GM11168 (cell line): ENCODE results near the gene SLC25A26.

Source experiments
- in situ Hi-C: fragments of 300-500 bp; cut with MboI; formaldehyde crosslinking; loops from one replicate; pipeline ENCODE4 v1.12.0; 2022; ENCODE audit warnings: low sequenced_read_pairs; ENCODE audit not compliant: unreplicated experiment

Gene SLC25A26, protein sequence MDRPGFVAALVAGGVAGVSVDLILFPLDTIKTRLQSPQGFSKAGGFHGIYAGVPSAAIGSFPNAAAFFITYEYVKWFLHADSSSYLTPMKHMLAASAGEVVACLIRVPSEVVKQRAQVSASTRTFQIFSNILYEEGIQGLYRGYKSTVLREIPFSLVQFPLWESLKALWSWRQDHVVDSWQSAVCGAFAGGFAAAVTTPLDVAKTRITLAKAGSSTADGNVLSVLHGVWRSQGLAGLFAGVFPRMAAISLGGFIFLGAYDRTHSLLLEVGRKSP

DNA sequence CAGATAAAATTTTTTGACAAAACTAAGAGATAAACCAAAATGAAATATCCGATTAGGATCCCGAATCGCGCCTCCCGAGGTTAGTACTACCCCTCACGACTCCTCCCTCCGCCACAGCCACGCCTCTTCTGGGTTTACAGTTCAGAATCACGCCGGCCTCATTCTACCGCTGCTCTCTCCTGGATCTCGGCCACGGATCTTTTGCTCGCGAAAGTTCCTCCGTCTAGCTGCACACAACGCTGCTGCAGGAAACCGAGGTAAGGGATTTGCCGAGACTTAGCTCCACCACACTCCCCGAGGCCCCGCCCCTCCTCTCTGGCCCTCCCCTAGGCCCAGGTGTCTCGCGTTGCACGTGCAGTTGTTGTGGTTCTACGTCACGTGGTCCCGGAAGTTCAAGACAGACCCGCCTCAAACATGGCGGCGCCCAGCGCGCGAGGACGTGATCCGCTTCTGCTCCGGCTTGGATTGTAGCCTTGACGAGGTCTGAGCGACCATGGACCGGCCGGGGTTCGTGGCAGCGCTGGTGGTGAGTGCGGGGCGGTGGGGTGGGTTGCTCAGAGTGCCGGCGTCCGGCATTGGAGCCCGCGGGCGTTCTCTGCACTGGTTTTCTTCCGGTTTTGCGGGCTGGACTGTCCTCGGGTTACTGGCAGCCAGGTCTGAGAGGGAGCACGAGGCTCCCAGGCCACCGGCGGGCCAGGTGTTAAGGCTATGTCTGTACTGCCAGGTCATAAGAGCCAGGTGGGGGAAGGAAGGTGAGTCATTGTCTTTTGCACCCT lies at the start of gene SLC25A26:
TSS of gene SLC25A26 (plus strand) at position 400 of the 776 bp plus-strand sequence. CDS start at position 494, 94 bp downstream.
- in situ Hi-C loops = no loop called here

DNA sequence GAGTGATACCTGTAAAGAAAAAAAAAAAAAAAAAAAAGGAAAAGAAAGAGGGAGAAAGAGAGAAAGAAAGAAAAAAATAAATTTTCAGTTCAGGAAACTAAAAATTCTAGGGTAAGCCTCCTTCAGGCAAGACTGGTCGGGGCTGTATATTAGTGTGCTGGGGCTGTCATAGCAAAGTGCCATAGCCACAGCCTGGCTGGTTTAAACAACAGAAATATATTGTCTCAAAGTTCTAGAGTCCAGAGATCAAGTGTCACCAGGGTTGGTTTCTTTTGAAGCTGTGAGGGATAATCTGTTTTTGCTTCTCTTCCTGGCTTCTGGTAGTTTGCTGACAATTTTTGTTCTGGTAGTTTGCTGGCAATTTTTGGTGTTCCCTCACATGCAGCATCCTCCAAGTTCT lies 48.4 kb upstream of the SLC25A26 start:
- in situ Hi-C loops = no loop called here

DNA sequence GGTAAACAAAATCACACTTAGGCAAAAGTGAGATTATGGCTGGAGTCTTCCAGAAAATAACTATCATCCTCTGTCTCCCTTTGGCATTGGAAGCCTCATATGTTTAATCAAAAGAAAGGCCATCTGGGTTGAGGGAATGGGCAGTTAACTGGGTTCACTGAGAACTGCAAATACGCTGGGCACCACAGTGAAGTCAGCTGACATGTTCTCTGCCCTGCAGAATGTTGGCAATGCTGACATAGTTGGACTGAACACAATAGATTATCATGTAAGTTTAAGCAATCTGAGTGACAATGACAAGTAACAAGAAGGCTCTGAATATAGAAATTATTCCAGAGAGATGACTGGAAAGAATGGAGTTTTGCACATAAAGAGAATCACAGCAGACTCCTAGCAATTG lies 43.8 kb upstream of the SLC25A26 start:
- in situ Hi-C loops = no loop called here

DNA sequence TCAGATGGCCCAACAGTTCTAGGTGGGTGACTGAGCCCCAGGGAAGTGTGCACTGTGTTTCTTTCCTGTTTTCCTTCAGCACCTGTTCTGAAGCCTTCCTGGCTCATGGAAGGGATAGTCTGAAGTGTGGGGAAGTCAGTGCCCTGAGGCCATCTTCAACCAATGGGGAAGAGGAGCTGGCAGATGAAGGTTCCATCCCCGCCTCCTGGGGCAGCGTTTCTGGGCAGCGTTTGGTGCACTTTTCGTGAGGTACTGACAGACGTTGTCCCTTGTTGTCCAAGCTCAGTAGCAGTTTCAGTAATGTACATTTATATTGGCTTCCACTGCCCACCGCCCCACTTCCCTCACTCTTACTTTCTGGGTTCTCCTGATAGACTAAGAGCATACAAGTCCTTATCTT lies 42.6 kb upstream of the SLC25A26 start:
- in situ Hi-C loops = no loop called here

DNA sequence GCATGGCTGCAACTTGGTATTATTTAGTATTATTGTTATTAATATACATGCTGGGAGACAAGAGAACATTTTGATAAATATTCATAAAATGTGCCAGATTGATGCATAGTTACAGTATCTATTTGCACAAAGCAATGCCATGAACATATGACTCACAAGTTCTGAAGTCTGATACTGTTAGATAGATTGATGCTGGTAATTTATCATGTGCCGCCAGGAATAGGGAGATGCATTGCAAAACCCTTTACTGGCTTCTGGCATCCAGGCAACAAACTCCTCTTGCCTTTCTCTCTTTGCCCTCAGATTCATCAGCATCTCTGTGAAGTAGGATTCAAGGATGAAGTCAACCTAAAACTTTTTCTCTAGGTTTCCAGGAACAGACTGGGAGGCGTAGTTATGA lies 41.0 kb upstream of the SLC25A26 start:
- in situ Hi-C loops = no loop called here

DNA sequence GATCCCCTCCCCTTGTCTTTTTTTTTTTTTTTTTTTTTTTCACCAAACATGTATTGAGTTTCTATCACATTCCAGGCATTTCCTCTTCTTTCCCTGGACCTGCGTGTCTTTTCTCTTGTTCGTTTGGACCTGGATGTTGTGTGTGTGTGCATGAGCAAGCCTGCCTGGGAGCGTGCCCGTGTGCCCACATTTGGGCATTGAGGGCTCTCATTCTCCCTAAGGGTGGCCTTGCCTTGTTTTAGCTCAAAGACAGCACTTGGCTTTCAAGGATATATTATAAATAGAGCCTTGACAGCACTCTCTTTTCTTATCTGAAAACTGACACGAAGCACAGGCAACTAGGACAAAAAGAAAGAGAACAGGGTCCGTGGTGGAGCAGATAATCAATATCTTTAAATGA lies 39.0 kb upstream of the SLC25A26 start:
- in situ Hi-C loops = no loop called here

DNA sequence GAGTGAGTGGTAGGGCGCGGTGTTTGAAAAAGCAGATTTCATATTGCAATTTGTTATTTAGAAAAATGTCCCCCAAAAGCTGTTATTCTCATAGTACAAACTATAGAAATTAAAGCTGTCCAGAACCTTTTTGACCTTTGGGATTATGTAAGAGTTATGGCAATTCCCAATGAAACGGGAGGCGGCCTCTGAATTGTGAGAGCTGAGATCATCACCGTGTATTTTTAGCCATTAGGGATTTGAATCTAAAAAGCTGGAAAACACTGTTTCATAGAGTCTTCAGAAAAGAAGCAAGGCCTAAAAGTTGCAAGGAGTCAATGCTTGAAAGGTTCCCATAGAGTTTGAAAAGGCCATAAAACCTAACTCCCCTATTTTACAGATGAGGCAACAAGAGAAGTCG lies 38.6 kb upstream of the SLC25A26 start:
- in situ Hi-C loops = no loop called here

DNA sequence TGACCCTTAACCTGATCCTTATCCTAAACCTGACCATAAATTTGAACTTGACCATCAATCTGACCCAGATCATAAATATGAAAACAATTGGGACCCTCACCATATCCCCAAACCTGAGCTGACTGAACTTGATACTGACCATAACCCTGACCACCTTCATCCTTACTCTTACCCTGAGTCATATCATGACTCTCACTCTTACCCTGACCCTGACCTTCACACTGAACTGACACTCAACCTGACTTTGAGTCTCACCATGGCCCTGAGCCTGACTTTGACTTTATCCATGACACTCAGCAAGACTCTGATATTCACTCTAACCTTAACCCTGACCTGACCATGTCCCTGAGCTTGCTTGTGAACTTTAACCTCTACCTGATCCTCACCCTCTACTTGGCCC lies 34.3 kb upstream of the SLC25A26 start:
- in situ Hi-C loops = no loop called here

DNA sequence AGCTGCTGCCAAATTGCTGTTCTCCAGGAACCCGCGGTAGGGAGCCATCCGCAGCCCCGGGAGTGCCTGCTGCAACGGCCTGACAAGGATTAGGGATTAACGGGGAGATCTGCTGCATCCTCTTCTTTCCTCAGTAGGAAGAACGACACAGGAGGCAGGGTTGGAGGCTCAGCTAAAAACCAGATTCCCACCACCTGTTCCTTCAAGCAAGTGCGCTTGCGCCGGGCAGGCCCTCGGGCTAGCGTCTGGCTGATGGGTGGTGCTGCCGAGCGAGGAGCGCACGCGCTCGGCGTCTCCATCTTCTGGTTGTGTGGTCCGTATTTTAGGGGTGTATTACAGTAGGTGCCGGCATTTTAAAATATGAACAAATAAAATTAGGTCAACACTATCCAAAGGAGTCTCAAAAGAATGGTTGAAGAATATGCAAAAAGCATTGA lies 25.4 kb upstream of the SLC25A26 start:
- in situ Hi-C loops = no loop called here

DNA sequence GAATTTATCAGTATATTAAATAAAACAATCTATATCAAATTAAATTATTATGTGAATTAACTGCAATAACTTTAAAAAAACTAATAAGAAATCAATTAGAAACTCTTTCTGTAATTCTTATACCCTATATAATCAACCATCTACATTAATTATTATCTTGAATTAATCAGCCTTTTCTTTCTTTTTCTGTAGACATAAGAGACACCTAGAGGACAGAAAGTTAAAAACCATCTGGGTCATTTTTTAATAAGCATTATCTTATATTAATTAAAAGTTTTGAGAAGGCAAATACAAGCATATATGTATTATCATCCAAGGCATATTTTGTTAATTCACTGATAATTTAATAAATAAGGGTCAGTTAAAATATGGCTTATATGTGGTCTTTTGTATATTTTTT lies 24.2 kb upstream of the SLC25A26 start:
- in situ Hi-C loops = no loop called here

DNA sequence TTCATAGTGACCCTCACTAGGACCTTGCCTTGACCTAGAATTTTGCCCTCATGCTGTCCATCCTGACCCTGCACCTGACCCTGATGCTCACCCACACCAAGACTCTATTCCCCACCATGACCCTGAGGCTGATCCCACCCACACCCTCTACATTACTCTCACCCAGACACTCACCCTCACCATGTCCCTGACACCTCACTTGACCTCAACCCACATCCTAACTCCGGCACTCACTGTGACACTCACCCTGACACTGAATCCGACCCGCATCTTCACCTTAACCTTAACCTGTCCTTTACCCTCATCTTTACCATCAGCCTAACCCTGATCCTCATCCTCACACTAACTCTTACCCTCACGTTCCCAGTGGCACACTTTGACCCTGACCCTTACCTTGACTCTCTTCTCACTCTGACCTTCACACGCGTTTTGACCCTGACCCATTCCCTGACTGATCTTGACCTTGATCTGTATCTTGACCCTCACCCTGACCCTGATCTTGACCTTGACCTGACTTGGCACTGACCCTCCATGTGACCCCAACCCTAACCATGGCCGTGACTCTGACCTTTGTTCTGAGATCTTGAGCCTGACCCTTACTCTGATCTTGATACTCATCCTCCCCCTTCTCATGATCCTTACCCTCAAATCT lies 22.2 kb upstream of the SLC25A26 start:
- in situ Hi-C loops = no loop called here

DNA sequence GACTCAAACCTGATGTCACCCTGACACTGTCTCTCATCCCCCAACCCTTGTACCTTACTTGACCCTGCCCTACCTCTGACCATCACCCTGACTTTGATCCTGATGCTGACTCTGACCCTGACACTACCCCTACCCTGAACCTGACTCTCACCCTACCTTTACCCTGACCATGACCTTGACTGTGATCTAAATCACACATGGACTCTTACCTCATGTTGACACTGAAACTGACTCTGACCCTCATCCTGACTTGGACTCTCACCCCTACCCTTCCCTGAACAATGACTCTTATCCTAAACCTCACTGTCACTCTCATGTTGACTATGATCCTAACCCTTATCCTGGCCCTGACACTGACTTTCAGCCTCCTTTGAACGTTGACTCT lies 21.7 kb upstream of the SLC25A26 start:
- in situ Hi-C loops = no loop called here

DNA sequence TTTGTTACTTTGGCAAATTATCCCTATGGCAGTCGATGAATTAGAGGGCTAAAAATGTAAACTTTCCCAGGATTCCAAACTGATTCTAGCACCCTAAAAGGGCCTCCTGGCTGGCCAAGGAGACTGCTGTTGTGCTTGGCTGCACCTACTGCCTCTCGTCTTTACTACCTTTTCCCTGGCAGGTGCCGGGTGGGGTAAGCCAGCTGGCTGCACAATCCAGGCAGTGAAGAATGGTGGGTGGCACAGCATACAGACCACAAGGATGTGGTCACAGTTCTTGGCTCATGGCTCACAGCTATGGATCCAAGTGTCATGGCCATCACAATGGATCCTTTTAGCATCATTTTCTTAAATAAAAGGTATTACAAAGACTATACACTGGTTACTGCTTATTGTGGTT lies 20.7 kb upstream of the SLC25A26 start:
- in situ Hi-C loops = no loop called here

DNA sequence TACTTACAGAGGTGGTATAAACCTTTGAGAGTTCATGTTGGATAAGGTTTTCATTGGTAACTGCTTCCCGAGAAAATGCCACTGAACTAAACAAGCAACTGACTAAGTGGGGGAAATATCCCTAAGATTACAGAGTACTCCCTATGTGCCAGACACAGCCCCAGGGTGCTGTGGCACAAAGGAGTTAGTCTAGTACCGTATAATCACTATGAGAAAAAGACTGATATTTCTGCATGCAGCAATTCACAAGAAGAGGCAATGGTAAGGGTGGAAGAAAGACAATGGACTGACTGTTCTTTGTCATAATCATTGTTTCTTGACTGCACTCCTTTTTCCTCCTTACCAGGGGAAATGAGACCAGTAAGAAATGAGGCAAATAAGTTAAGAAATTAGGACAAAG lies 20.0 kb upstream of the SLC25A26 start:
- in situ Hi-C loops = no loop called here

DNA sequence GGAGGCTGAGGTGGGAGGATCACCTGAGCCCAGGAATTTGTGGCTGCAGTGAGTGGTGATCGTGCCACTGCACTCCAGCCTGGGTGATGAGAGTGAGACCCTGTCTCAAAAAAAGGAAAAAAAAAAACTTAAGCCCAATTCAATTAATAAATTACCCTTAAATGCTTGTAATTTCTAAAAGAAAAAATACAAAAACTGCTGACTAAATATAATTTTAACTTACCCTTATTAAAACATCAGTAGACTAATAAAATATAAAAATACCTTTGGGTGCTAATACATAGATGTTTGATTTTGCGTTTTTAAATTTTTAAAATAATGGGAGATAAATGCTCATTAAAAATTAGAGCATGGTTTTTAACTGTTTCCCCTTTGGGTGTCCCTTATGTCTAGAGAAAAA lies 17.5 kb upstream of the SLC25A26 start:
- in situ Hi-C loops = no loop called here

DNA sequence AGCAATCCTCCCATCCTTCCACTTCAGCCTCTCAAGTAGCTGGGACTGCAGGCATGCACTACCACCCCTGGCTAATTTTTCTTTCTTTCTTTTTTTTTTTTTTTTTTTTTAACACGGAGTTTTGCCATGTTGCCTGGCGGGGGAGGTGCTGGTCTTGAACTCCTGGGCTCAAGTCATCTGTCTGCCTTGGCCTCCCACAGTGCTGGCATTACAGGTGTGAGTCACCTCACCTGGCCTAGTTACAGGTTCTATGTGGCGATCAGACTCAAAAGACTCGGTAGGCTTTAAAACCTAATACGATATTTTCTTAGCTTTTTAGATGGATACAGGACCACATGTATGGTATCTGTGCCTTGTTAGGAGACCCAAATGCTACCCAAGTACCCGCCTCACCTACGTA lies 14.0 kb upstream of the SLC25A26 start:
- in situ Hi-C loops = no loop called here

DNA sequence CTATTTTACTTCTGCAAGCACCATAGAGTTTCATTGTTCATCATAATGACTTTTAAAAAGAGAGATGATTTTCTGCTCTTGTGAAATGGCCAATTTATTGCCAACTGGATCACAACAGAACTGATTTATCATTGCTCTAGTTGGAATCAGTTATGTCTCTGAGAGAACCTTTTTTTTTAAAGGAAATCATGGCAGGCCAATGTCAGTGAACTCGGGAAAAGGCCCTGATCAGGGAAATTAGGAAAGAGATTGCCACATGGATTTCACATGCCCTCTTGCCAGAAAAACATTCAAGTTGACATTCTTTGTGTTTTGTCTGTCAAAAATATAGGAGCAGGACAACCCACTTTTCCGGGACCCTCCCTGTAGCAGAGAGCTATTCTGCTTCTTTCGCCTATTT lies 12.6 kb upstream of the SLC25A26 start:
- in situ Hi-C loops = no loop called here

DNA sequence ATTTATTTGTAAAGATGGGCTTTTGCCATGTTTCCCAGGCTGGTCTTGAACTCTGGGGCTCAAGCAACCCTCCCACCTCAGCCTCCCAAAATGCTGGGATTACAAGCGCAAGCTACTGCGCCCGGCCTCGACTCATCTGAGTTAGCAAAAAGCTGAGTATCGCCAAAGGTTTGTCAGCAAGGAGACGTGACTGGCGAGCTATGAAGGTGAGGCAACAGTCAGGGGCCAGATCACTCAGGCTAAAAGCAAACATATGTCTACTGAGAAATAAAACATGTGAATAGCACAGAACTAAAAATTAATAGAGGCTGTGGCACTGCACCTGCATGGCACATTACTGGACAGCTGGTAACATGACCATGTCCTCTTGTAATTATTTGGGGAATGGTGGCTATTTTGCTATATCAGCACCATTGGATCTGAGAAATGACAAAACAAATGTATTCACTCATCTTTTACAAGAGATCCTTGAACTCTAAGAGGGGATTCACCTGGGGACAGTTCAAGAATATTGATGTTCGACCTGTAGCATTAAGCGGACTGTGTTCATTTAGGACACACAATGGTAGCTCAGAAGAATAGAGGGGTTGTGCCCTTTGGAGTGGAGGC lies 10.0 kb upstream of the SLC25A26 start:
- in situ Hi-C loops = no loop called here

DNA sequence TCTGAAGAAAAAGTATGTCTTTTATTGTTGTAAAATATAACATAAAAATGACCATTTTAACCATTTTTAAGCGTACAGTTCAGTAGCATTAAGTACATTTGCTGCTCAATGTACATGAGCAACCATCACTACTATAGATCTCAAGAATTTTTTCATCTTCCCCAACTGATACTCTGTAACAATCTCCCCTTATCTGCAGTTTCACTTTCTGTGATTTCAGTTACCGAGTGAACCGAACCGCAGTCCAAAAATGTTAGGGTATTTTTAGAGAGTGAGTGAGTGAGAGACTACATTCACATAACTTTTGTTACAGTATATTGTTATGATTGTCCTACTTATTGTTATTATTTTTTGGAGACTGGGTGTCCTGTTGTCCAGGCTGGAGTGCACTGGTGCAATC lies 9.0 kb upstream of the SLC25A26 start:
- in situ Hi-C loops = no loop called here

DNA sequence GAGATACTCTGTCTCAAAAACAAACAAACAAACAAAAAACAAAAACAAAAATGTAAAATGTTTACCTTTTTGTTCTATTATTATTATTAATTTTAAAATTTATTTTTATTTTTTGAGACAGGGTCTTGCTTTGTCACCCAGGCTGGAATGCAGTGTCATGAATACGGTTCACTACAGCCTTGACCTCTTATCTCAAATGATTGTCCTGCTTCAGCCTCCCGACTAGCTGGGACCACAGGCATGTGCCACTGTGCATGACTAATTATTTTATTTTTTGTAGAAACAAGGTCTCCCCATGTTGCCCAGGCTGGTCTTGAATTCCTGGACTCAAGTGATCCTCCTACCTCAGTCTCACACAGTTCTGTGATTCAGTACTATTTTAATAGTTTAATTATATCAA lies 5.7 kb upstream of the SLC25A26 start:
- in situ Hi-C loops = no loop called here

DNA sequence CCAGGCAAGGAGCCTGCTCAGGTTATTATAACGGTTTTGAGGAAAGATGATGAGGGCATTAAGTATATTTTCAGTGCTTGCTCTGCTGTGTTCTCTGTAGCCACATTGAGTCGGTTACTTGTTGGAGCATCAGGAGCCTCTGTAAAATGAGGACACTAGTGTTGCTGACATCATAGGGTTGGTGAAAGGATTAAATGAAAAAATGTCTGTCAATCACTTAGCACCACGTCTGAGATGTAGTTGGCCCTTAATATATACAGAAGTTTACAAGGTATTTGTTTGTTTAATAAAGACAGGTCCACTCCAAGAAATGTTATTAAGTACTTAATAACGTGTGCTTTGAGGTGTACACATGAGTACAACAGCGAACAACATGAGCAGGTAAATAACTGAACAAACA lies 735 bp upstream of the SLC25A26 start:
- in situ Hi-C loops = no loop called here
